Measurements from ENCODE around the gene ST7.

GRCh38 chr7:116997972-116998371, 44.7 kb downstream of the ST7 start:
- TF ChIP-seq CTCF (IDR thresholded peaks at IDR 0.05) (no peak), EP300 (IDR thresholded peaks at IDR 0.05) (no peak)

Data from tibial nerve (tissue), 4 donors.